GM12873 (cell line): ENCODE measurements around the gene YPEL2.

ENCODE experiments used
- CTCF ChIP-seq: IDR thresholded peaks from 2 replicates; pipeline ENCODE4 v1.5.1; 2012; ENCODE audit warnings: low read depth, mild to moderate bottlenecking, moderate library complexity, low read length, control low read depth; ENCODE audit not compliant: insufficient read depth; ENCODE audit errors: missing control alignments

Gene YPEL2

GRCh38 chr17:59440757-59441463, 109.5 kb downstream of the YPEL2 start:
- peak; percentile 81 for TF ChIP-seq CTCF

GRCh38 chr17:59441464-59442096, 110.1 kb downstream of the YPEL2 start:
- TF ChIP-seq CTCF, result no peak

- no peak for TF ChIP-seq CTCF
Observed at GRCh38 chr17:59443106-59443505, 111.7 kb downstream of the YPEL2 start.
